Measurements from ENCODE around the gene PTPN4. TPM values are rescaled to one million over a fixed set of nuclear protein-coding genes. Genes with fewer than 3 reads are reported as not detected.

Gene PTPN4
- polyA plus RNA-seq, 1 donor from 2014 or later, result 22.0 TPM

DNA sequence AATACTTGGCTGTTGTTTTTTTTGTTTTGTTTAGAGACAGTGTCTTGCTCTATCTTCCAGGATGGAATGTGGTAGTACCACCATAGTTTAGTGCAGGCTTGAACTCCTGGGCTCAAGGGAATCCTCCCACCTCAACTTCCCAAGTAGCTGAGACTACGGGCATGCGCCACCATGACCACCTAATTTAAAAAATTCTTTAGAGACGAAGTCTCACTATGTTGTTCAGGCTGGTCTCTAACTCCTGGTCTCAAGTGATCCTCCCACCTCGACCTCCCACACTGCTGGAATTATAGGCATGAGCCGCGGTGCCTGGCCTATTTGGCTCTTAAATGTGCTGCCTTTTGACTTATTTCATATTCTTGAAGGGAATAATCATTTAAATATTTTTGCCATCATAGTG is 60.1 kb downstream of the PTPN4 start:
- Histone ChIP-seq H3K4me3 (ENCODE audit: low read length) (no peak overlapping the region), H4K20me1 (ENCODE audit: insufficient read depth) (no peaks in the 10 kb centered on the region), H3K9ac (ENCODE audit: low read length) (no peak overlapping the region), H3K79me2 (replicated peaks; ENCODE audit: insufficient read depth, low read length) (no peaks in the 10 kb centered on the region), H2AFZ (ENCODE audit: low read depth, low read length) (no peak overlapping the region), H3K9me3 (ENCODE audit: low read length) (no peaks in the 10 kb centered on the region), H3K27me3 (ENCODE audit: insufficient read depth, low read depth, low read length) (no peaks in the 10 kb centered on the region), H3K9me2 (ENCODE audit: insufficient read depth, low read length) (no peaks in the 10 kb centered on the region), H3K27ac (ENCODE audit: low read length) (no peak overlapping the region), H3K4me2 (ENCODE audit: low read length) (no peak overlapping the region), H3K36me3 (ENCODE audit: insufficient read depth, low read length) (no peaks in the 10 kb centered on the region), H3F3A (ENCODE audit: insufficient read depth, low read length, poor library complexity, severe bottlenecking) (no peaks in the 10 kb centered on the region)
- TF ChIP-seq SMC3 (conservative IDR thresholded peaks at IDR 0.05; ENCODE audit: poor library complexity) (no peak), MXI1 (conservative IDR thresholded peaks at IDR 0.05; ENCODE audit: poor library complexity, severe bottlenecking) (no peak), EZH2 (IDR thresholded peaks at IDR 0.05; ENCODE audit: borderline replicate concordance, insufficient read depth, low read length, poor library complexity, severe bottlenecking) (no peak)

DNA sequence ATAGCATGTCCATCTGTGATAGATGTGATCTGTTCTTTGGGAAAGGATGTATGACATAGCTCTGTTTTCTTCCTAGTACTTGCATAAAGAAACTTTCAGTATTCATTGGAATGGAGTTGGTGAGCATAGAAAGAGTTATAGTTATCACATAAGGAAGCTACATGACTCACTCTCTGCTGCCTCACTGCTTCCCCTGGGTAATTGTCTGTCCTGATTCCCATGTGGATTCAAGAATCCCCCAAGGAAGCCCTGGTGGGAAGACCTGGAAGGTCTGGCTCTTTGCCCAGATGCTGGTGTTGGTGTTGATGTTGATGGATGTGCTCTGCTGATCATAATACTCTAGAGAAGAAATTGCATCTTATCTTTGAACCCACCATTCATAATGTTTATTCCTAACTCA is 60.6 kb downstream of the PTPN4 start:
- no peak overlapping the region for H3K4me3 ChIP-seq (ENCODE audit: low read length)

More for the DNA sequence above, 60.6 kb downstream of the PTPN4 start:
- no peaks in the 10 kb centered on the region for H3F3A ChIP-seq (ENCODE audit: insufficient read depth, low read length, poor library complexity, severe bottlenecking)
- no peak overlapping the region for H3K27ac ChIP-seq (ENCODE audit: low read length)
- no peaks in the 10 kb centered on the region for H4K20me1 ChIP-seq (ENCODE audit: insufficient read depth)
- H3K79me2 ChIP-seq (replicated peaks; ENCODE audit: insufficient read depth, low read length), result peaks cover 2% of the 10 kb centered on the region
- H3K9me3 ChIP-seq (ENCODE audit: low read length), result no peaks in the 10 kb centered on the region
- no peaks in the 10 kb centered on the region for H3K36me3 ChIP-seq (ENCODE audit: insufficient read depth, low read length)
- H3K27me3 ChIP-seq (ENCODE audit: insufficient read depth, low read depth, low read length), result no peaks in the 10 kb centered on the region
- TF ChIP-seq TAF1 (IDR thresholded peaks at IDR 0.05; ENCODE audit: low read depth), result no peak
- no peak for TF ChIP-seq MXI1 (conservative IDR thresholded peaks at IDR 0.05; ENCODE audit: poor library complexity, severe bottlenecking)
- TF ChIP-seq RAD21 (conservative IDR thresholded peaks at IDR 0.05), result no peak
- no peak for TF ChIP-seq POLR2AphosphoS5 (IDR thresholded peaks at IDR 0.05)
- TF ChIP-seq, protein P1, sequence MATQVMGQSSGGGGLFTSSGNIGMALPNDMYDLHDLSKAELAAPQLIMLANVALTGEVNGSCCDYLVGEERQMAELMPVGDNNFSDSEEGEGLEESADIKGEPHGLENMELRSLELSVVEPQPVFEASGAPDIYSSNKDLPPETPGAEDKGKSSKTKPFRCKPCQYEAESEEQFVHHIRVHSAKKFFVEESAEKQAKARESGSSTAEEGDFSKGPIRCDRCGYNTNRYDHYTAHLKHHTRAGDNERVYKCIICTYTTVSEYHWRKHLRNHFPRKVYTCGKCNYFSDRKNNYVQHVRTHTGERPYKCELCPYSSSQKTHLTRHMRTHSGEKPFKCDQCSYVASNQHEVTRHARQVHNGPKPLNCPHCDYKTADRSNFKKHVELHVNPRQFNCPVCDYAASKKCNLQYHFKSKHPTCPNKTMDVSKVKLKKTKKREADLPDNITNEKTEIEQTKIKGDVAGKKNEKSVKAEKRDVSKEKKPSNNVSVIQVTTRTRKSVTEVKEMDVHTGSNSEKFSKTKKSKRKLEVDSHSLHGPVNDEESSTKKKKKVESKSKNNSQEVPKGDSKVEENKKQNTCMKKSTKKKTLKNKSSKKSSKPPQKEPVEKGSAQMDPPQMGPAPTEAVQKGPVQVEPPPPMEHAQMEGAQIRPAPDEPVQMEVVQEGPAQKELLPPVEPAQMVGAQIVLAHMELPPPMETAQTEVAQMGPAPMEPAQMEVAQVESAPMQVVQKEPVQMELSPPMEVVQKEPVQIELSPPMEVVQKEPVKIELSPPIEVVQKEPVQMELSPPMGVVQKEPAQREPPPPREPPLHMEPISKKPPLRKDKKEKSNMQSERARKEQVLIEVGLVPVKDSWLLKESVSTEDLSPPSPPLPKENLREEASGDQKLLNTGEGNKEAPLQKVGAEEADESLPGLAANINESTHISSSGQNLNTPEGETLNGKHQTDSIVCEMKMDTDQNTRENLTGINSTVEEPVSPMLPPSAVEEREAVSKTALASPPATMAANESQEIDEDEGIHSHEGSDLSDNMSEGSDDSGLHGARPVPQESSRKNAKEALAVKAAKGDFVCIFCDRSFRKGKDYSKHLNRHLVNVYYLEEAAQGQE (IDR thresholded peaks at IDR 0.05; ENCODE audit: borderline replicate concordance), result no peak
- TF ChIP-seq, protein P2, sequence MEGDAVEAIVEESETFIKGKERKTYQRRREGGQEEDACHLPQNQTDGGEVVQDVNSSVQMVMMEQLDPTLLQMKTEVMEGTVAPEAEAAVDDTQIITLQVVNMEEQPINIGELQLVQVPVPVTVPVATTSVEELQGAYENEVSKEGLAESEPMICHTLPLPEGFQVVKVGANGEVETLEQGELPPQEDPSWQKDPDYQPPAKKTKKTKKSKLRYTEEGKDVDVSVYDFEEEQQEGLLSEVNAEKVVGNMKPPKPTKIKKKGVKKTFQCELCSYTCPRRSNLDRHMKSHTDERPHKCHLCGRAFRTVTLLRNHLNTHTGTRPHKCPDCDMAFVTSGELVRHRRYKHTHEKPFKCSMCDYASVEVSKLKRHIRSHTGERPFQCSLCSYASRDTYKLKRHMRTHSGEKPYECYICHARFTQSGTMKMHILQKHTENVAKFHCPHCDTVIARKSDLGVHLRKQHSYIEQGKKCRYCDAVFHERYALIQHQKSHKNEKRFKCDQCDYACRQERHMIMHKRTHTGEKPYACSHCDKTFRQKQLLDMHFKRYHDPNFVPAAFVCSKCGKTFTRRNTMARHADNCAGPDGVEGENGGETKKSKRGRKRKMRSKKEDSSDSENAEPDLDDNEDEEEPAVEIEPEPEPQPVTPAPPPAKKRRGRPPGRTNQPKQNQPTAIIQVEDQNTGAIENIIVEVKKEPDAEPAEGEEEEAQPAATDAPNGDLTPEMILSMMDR (IDR thresholded peaks at IDR 0.05; ENCODE audit: poor library complexity, severe bottlenecking), result no peak
- no peak for TF ChIP-seq SMC3 (conservative IDR thresholded peaks at IDR 0.05; ENCODE audit: poor library complexity)
- TF ChIP-seq EP300 (conservative IDR thresholded peaks at IDR 0.05; ENCODE audit: poor library complexity, severe bottlenecking), result no peak
- TF ChIP-seq EZH2 (IDR thresholded peaks at IDR 0.05; ENCODE audit: borderline replicate concordance, insufficient read depth, low read length, poor library complexity, severe bottlenecking), result no peak
- H3K9me2 ChIP-seq (ENCODE audit: insufficient read depth, low read length), result no peaks in the 10 kb centered on the region
- H2AFZ ChIP-seq (ENCODE audit: low read depth, low read length), result no peak overlapping the region
- no peak overlapping the region for H3K4me2 ChIP-seq (ENCODE audit: low read length)
- H3K9ac ChIP-seq (ENCODE audit: low read length), result no peak overlapping the region

All from neural cell (in vitro differentiated cells).